ENCODE data around the gene JCHAIN.
A peak's percentile ranks its signal among the peaks of the same experiment; 100 is the strongest.

The JCHAIN gene

GRCh38 chr4:70627620-70628019, 38.7 kb downstream of the JCHAIN start:
- DNase-seq (ENCODE audit: low read depth): no peak
- TF ChIP-seq, protein P1, sequence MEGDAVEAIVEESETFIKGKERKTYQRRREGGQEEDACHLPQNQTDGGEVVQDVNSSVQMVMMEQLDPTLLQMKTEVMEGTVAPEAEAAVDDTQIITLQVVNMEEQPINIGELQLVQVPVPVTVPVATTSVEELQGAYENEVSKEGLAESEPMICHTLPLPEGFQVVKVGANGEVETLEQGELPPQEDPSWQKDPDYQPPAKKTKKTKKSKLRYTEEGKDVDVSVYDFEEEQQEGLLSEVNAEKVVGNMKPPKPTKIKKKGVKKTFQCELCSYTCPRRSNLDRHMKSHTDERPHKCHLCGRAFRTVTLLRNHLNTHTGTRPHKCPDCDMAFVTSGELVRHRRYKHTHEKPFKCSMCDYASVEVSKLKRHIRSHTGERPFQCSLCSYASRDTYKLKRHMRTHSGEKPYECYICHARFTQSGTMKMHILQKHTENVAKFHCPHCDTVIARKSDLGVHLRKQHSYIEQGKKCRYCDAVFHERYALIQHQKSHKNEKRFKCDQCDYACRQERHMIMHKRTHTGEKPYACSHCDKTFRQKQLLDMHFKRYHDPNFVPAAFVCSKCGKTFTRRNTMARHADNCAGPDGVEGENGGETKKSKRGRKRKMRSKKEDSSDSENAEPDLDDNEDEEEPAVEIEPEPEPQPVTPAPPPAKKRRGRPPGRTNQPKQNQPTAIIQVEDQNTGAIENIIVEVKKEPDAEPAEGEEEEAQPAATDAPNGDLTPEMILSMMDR (IDR thresholded peaks at IDR 0.05; ENCODE audit: low read length, missing control alignments): no peak
- H3K4me3 ChIP-seq (replicated peaks; ENCODE audit: low read depth, low read length): no peak overlapping the region

- no peak for DNase-seq (ENCODE audit: low read depth)
- TF ChIP-seq, protein P1 (IDR thresholded peaks at IDR 0.05; ENCODE audit: low read length, missing control alignments): no peak
- no peak overlapping the region for H3K4me3 ChIP-seq (replicated peaks; ENCODE audit: low read depth, low read length)
Measured at GRCh38 chr4:70624226-70624793, 42.0 kb downstream of the JCHAIN start.

- H3K4me3 ChIP-seq (replicated peaks; ENCODE audit: low read depth, low read length): no peak overlapping the region
- TF ChIP-seq, protein P1 (IDR thresholded peaks at IDR 0.05; ENCODE audit: low read length, missing control alignments): no peak
- no peak for DNase-seq (ENCODE audit: low read depth)
Measured at GRCh38 chr4:70623323-70623722, 43.0 kb downstream of the JCHAIN start.

DNA sequence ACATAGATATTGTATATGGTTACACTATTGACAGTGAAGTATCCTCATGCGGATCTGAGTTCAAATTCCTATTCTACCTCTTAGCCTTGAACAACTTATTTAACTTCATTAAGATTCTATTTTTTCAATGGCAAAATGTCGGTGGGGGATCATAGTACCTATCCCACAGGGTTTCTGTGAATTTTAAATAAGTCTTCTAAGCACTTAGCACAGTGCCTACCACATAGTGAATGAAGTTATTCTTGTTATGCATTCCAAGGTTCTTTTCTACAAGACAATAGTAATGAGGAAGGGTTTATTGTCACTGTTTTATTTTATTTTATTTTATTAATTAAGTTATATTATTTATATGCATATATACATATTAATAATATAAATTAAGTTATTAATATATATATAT, 46.5 kb downstream of the JCHAIN start:
- no peak overlapping the region for H3K4me3 ChIP-seq (replicated peaks; ENCODE audit: low read depth, low read length)
- TF ChIP-seq, protein P1 (IDR thresholded peaks at IDR 0.05; ENCODE audit: low read length, missing control alignments): no peak
- DNase-seq (ENCODE audit: low read depth): no peak

- H3K4me3 ChIP-seq (replicated peaks; ENCODE audit: low read depth, low read length): no peak overlapping the region
- TF ChIP-seq, protein P1 (IDR thresholded peaks at IDR 0.05; ENCODE audit: low read length, missing control alignments): no peak
- no peak for DNase-seq (ENCODE audit: low read depth)
Measured at GRCh38 chr4:70619288-70619687, 47.0 kb downstream of the JCHAIN start.

GRCh38 chr4:70614184-70614555, 52.1 kb downstream of the JCHAIN start:
- TF ChIP-seq, protein P1 (IDR thresholded peaks at IDR 0.05; ENCODE audit: low read length, missing control alignments): no peak
- peak overlapping the region; percentile 33 for H3K4me3 ChIP-seq (replicated peaks; ENCODE audit: low read depth, low read length)

More at GRCh38 chr4:70614184-70614555, 52.1 kb downstream of the JCHAIN start:
- no peak for DNase-seq (ENCODE audit: low read depth)

All from fibroblast of pulmonary artery (primary cell).